RCC 7860 (cell line): ENCODE data around the gene CDCP2.

Source experiments
- DNase-seq: peaks from one replicate; pipeline ENCODE4 v3.0.0-alpha.2; 2015; ENCODE audit warnings: low spot score
- FAIRE-seq: peaks from 2 replicates; lab custom pipeline; 2012; peaks lifted over from hg19 to GRCh38; lab: Jason Lieb, UNC

The CDCP2 gene

DNA sequence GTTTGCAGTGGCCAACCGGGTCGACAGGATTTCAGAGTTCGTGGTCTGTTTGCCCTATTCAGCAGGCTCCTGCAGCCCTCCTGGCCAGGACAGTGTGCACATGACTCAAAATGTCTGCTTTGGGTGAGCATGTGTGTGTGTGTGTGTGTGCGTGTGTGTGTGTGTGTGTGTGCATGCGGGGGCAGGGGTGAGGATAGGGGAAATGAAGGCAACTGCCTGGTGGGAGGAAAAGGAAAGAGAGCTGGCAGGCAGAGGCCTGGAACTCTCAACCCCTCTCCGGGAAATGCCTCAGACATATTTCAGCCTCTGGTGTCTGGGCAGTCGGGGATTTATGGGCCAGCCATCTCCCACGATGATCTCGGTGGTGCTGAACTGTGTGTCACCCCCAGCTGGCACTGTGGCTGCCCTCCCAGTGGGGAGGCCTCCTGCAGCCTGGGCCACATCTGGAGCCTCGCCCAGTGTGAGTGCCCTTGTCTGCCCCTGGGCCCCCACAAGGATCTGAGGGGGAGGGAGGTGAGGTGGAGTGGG, 15.2 kb downstream of the CDCP2 start:
- peak; percentile 83 for DNase-seq
- FAIRE-seq, result peak; percentile 80

DNA sequence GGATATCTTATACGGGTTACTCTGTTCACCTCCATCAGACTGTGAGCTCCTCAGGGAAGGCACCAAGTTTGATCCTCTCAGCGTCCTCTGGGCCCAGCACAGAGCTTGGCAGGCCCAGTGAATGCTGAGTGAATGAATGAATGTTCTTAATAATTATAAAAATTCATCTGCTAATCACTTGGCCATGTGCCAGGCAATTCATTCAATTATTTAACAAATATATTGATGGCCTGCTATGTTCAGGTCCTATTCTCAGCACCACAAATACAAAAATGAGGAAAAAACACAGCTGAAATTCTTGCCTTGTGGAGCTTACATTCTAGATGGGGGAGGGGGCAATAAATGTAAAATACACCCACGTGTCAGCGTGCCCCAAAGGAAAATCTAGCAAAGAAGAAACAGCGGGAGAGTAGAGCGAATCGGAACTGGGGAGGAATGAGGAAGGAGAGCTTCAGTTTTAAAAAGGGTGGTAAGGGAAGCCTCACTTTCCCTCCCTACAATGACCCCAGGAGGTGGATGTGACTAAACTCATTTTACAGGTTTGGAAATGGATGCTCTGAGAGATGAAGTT, 15.8 kb downstream of the CDCP2 start:
- DNase-seq (no peak), FAIRE-seq (no peak)

DNA sequence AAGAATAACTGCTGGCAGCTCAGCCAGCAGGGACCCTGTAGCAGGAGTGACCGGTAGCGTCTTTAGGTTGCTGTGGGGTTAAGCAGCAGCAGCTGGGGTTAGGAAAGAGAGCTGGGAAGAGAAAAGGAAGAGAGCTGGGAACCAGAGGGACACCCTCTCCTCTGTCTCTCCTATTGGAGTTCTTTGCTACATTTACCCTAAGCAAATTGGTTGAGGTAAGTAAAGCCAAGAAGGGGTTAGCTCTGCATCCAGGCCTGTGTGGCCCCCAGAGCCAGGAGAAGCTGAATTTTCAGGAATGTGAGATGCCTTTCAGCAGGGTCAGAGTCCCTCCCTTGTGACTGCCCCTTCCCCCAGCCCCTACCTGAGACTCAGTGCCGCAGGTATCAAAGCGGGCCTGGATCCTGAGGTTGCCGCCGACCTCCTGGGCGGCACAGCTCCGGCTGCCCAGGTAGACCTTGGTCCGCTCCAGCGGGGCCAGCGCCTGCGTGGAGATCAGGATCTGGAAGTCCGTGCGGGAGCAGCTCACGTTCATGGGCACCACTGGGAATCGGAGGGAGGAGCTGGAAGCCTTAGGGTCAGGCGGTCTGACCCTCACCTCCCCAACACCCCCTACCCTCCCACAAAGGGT, 16.4 kb downstream of the CDCP2 start:
- DNase-seq (no peak), FAIRE-seq (no peak)

DNA sequence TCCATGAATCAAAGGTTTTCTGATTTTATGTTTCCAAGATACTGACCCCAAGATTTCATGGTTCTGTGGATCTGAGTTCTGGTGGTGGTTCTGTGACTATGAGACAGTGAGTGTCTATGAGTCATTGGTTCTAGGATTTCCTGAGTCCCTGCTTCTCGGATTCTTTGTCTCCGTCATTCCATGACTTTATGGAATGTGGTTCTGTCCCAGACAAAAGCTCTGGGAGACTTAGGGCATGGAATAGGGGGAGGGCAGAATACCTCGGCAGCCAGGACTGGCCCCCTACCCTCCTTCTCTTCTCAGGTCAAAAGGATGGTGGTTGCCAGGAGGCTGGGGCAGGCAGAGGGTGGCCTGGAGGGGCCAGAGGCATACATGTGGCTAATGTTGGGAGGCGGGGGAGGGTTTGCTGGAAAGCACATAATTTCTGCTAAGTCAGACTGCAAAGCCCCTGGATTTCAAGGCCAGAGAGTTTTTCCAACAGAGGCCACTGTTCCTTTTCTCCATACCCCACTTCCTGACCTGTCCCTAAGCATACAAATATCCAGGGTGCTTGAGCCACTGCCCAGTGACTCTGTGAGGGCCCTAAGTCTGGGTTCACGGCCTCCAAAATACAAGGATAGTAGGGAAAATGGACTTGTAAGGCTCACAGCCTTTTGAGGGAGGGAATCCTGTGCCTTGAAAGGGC, 17.2 kb downstream of the CDCP2 start:
- peak; percentile 51 for FAIRE-seq

DNA sequence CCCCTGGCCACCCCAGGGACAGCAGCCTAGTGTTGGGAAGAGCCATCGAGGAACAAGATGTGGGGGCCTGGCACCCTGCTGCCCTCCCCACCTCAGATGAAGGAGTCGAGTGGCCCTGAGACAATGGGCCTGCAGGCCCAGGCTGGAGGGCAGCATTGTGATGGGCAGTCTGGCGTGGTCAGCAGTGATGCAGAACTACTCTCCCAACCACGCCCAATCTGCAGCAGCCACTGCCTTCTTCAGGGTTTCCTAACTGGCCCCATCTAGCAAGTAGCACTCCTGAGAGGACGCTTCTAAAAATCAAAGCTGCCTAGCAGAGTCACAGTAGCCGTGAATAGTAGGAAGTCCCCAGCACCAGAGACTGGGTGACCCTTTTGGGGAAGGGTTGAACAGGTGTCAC, 18.5 kb downstream of the CDCP2 start:
- DNase-seq, result no peak
- no peak for FAIRE-seq

More for the DNA sequence above, 17.2 kb downstream of the CDCP2 start:
- DNase-seq, result peak; percentile 47

DNA sequence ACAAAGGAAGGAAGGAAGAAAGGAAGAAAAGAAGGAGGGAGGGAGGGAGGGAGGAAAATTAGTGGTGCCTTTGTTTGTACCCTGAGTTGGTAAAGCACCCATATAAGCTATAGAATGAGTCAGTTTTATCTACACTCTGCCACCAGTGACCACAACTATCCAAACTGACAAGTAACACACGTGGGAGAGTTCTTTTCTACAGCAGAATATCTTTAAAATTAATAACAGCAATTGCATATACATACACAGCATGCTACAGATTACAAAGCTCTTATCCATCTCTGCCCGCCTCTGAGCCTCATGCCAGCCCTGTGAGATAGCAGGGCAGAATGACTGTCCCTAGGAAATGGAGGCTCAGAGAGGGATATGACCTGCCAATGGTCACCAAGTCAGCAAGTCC, 20.3 kb downstream of the CDCP2 start:
- FAIRE-seq, result no peak
- DNase-seq, result peak; percentile 25

DNA sequence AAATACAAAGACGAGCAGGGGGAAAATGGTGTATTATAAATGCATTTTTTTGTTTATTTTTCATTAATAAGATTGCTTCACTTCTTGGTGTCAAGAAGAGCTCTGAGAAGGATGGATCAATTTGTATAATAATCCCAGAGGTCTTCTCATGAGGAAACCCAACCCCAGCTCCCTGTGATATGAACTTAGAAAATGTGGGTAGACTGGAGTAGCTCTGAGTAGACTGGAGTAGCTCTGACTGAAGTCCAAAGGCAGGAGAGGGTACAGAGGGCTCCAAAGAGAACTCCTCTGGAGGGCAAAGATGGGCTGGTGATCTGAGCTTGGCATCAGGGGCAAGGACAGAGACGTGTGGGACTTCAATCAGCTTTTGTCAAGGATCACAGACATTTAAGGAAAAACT, 21.4 kb downstream of the CDCP2 start:
- no peak for FAIRE-seq
- no peak for DNase-seq

DNA sequence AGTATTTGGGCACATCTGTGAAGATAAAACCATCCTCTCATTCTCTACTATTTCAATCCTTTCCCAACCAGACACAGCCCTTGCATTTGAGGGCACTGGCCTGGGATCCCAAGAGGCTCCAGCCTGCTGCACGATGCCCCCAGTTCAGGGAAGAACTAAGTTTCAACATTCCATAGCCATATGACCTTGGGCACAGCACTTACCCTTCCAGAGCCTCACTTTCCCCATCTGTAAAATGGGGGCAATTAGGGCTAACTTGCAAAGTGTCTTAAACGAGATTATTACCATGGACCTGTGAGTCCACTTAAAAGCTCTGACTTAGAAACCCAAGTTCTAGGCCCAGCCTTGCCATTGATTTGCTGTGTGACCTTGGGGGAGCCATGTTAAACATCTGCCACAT, 22.9 kb downstream of the CDCP2 start:
- no peak for FAIRE-seq

DNA sequence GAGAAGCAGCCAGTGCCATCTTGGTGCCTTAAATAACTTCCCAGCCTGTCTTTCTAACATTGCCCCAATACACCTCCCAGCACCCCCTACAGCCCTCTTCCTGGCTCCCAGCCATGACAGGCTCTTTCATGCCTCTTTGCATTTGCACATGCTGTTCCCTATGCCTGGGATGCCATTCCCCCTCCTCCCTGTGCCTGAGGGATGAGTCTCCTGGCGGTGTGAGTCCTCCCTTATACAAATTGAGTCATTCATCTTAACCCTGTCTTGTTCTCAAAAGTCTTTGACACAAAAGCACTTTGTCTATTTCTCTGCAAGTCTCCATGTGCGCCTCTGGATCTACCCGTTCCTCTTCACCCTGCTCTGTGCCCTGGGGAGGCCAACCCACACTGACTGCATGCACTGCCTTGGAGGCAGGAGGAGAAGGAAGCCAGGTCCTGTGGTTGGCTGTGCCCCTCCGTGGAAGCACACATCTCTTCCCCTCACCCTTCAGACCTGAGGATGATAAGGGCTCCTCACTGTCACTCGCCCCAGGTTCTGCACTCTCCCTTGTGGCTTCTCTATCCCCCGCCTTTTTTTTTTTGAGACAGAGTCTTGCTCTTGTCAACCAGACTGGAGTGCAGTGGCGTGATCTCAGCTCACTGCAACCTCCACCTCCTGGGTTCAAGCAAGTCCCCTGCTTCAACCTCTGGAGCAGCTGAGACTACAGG, 25.1 kb downstream of the CDCP2 start:
- FAIRE-seq, result no peak

More for the DNA sequence above, 22.9 kb downstream of the CDCP2 start:
- DNase-seq, result no peak

DNA sequence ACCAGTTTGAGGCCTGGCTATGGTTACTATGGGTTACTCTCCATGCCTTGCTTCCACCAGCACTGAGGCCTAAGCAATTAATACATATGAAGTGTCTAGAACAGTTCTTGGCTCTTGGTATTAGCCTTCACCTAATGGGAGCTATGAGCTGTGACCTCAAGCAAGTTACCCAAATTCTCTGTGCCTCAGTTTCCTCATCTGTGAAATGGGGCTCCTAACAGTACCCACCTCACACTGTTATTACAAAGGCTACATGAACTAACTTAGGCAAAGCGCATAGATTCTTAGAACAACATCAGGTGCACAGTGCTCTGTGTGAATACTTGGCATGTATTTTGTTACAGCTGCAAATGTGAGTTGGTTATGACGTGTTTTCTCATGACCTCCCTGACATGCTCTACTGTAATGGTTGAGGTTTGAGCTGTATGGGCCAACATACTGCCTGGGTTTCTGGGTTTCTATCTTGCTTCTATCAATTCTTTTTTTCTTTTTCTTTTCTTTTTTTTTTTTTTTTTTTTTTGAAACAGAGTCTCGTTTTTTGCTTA, 26.5 kb downstream of the CDCP2 start:
- DNase-seq, result no peak
- no peak for FAIRE-seq

More for the DNA sequence above, 25.1 kb downstream of the CDCP2 start:
- DNase-seq, result no peak

DNA sequence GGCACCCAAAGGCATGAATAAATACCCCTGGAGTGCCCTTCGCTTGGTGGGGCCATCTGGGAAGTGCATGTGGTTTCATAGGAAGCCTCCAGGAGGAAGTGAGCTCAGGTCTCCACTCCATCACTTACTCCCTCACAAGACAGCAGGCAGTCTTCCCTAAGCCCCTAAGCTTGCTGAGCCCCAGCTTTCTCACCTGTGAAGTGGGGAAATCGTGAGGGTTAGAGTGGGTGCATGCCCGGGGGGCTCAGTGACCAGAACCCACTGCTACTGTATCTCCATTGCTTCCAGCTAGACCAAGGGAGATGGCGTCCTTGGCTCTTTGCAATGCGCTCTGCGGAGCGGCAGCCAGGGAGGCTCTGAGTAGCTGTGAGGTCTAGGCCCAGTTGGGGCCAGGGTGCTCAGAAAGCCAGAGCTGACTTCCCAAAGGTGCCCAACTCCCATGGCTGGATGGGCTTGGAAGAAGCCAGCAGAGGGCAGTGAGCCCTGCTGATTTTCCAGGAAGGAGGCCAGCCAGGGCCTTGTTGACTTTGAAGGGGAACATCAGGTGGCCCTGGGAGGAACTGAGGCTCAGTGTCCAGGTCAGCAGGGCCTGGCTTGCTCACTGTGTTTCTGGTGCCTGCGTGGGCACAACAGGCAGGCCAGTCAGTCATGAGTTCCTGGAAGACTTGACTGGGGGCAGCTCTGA, 27.3 kb downstream of the CDCP2 start:
- no peak for DNase-seq

DNA sequence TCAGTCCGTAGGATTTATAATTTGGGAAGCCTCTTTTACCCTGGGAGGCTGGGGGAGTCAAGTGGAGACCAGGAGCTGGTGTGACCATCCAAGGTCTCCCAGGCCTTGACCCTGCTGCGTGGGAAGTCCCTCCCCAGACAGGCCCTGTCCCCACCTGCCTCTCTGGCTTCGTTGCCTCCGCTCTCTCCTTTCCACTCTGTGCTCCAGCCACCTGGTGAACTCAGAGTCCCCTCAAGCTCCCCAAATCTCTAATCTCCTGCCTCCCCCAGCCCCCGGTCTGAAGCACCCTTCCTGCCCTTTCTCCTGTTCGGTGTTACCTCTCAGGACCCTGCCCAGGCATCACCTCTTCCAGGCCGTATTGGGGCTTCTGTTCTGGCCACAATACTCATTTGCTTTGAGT, 27.9 kb downstream of the CDCP2 start:
- FAIRE-seq, result no peak
- no peak for DNase-seq

More for the DNA sequence above, 27.3 kb downstream of the CDCP2 start:
- no peak for FAIRE-seq

DNA sequence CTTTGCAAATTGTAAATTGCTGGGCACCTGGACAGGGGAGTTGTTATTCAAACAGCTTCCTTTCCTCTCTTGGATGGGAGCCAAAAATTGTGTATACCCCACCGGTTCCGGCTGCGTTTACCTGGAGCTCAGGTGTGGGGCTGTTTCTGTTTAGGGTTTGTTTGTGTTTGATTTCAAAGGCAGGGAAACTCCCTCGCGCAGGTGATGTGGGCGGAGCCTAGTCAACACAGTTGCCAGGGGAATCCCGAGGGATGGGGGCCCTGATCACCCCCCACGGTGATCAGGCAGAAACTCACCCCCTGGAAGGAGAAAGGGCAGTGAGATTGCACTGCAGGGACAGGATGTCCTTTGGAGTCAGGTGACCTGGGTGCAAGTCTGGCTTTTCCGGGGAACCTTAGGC, 28.3 kb downstream of the CDCP2 start:
- FAIRE-seq, result no peak

DNA sequence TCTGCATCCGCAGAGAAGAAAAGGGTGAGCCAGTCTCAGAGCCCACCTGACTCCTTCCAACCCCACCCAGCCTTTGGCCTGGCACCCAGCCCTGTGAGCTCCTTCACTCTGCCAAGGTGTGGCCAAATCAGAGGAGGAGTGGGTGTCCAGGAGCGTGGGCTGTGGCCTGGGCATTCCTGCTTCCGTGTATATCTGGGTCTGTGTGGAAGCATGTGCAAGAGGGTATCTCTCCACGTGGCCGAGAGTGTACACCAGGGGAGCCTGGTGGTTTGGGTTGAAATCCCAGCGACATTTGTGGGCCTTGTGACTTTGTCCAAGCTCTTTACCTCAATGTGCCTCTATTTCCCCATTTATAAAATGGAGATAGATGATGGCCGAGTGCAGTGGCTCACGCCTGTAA, 29.8 kb downstream of the CDCP2 start:
- FAIRE-seq, result no peak
- DNase-seq, result no peak

More for the DNA sequence above, 28.3 kb downstream of the CDCP2 start:
- no peak for DNase-seq

DNA sequence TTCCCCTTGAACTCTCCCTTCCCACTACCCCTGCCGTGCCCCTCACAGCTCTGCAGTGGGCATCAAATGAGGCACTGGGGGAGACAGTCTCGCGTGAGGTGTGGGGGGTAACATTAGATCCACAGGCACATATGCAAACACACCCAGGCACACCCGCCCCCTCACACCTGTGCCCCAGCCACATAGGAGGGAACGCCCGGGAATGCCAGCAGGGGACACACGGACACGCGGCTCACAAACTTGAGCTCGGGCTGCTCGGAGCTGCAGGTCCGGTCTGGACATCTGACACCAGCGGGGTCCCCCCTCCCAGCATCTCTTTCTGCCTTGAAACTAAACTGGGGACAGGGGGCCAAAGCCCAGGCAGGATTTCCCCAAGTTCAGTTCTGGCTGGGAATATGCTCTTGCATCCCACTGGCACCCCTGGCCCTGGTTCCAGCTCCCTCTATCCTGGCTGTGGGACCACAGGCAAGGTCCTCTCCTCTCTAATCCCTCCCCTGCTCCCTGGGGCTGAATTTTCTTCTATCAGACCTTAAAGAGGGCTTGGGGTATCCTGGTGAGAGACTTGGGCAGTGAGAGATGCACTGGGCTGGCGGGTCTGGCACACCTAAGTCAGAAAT, 30.6 kb downstream of the CDCP2 start:
- no peak for DNase-seq
- no peak for FAIRE-seq

DNA sequence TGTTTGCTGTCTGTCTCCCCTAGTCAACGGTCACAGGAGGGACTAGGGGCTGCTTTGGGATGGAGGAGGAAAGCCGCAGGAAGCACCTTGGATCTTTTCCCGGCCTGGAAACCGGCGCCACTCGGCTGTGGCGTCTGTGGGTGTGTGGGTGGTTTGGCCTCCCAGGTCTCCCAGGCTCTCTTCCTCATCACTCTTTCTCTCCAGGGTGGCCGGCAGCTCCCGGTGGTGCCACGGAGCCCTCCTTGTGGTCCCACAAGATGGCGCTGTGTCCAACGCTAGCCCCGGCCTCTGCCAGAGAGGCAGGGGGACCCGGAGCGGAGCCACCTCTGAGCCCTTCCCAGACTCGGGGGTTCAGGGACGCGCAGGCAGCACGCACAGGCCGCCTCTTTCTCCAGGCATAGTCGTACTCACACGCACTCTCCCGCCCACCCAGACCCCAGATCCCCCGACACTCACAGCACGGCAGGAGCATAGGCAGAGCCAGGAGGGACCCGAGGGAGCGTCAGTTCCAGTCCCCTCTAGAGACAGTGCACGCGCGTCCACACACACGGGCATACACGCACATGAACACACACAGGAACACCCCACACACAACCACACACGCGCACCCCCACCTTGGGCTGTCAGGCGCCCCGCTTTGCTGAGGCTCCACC, 31.2 kb downstream of the CDCP2 start:
- DNase-seq (peak; percentile 98), FAIRE-seq (peak; percentile 94)

DNA sequence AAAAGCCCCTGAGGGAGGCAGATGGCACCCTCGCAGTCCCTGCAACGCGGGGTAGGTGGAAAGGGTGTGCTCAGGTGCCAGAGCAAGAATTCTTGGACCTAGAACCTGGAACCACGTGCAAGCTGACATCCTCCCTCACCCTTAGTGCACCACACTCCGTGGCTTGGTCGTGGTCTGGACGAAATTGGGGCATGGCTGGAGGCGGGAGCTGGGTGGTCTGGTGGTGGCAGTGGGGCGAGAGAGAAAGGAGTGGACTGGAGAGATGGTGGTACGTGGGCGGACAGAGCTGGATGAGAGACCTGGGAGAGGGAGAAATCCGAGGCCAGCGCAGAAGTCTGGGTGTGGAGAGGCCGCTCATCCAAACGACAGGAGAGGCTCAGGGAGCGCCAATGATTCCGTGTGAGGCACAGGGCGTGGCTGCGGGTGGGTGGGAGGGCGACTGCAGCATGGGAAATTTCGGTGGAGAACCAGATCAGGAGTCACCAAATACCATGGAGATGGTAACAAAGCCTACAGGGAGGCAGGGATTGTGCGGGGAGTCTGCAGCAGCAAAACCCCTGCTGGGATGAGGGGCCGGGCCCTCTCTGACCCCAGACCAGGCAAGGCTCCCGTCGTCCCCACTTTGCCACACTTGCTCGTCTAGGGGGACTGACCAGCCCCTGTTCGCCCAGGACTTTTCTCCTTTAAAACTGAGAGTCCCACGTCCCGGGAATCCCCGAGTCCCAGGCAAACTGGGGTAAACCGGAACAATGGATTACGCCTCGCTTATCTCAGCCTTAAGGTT, 31.9 kb downstream of the CDCP2 start:
- peak; percentile 71 for DNase-seq
- FAIRE-seq, result no peak

DNA sequence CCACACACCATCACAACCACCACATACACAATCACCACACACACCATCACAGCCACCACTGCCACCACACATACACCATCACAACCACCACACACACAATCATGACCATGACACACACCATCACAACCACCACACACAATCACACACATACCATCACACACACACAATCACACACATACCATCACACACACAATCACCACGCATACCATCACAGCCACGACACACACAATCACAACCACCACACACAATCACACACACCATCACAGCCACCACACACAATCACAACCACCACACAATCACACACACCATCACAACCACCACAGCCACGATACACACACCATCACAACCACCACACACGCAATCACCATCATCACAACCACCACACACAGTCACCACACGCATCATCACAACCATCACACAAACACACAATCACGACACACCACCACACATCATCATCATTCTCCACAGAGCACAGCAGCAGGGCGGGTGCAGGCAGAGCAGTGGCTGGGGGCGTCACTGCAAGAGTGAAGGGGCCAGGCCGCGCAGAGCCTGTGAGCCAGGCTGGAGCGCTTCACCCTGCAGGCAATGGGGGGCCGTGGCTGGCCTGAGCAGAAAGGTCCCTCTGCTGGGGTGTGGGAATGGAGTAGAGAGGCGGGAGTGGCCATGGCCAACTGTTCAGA, 32.6 kb downstream of the CDCP2 start:
- FAIRE-seq (no peak), DNase-seq (no peak)
